Liver (tissue), 9 donors: ENCODE results near the gene HOXA3. TPM values are rescaled to one million over a fixed set of nuclear protein-coding genes. Genes with fewer than 3 reads are reported as not detected.
A peak's percentile ranks its signal among the peaks of the same experiment; 100 is the strongest.

ENCODE experiments used
- DNase-seq: peaks from one replicate; pipeline ENCODE4 v3.0.0-alpha.2; 2017; ENCODE audit warnings: low spot score
- H3K27ac ChIP-seq, 2 donors: one replicate each; pipeline ENCODE4 v1.7.0; 2013; ENCODE audit warnings: inconsistent platforms in 2 of 2, low read length in 2 of 2, control low read depth in 1 of 2, low read depth in 1 of 2, mild to moderate bottlenecking in 1 of 2
- H3K27me3 ChIP-seq, 4 donors: one replicate each; pipeline versions ENCODE4 v1.6.1 to v1.7.0; 2013; ENCODE audit warnings: low read length in 3 of 4, inconsistent platforms in 1 of 4, mild to moderate bottlenecking in 1 of 4, moderate library complexity in 1 of 4; ENCODE audit not compliant: control insufficient read depth in 4 of 4, insufficient read depth in 4 of 4
- H3K36me3 ChIP-seq, 4 donors: one replicate each; pipeline versions ENCODE4 v1.6.1 to v1.7.0; 2013; ENCODE audit warnings: low read length in 3 of 4, mild to moderate bottlenecking in 3 of 4, low read depth in 1 of 4, moderate library complexity in 1 of 4; ENCODE audit not compliant: control insufficient read depth in 4 of 4, insufficient read depth in 3 of 4
- H3K4me1 ChIP-seq, 4 donors: one replicate each; pipeline versions ENCODE4 v1.6.1 to v1.7.0; 2013; ENCODE audit warnings: low read length in 3 of 4, mild to moderate bottlenecking in 3 of 4, moderate library complexity in 1 of 4; ENCODE audit not compliant: control insufficient read depth in 4 of 4, insufficient read depth in 4 of 4
- H3K4me3 ChIP-seq, 3 donors: one replicate each; pipeline versions ENCODE4 v1.6.1 to v1.7.0; 2013; ENCODE audit warnings: low read length in 3 of 3, control low read depth in 1 of 3, low read depth in 1 of 3, mild to moderate bottlenecking in 1 of 3
- H3K9ac ChIP-seq, 2 donors: one replicate each; pipeline ENCODE4 v1.7.0; 2013; ENCODE audit warnings: low read length in 2 of 2, mild to moderate bottlenecking in 2 of 2, moderate library complexity in 2 of 2, control low read depth in 1 of 2, low read depth in 1 of 2
- H3K9me3 ChIP-seq, 4 donors: one replicate each; pipeline versions ENCODE4 v1.6.1 to v1.7.0; 2013; ENCODE audit warnings: low read length in 3 of 4; ENCODE audit not compliant: control insufficient read depth in 4 of 4
- ATF3 ChIP-seq: IDR thresholded peaks from 2 replicates; pipeline ENCODE4 v1.6.1; 2016; ENCODE audit warnings: antibody characterized with exemption
- CTCF ChIP-seq: fragments of 150-350 bp; IDR thresholded peaks from 2 replicates; pipeline ENCODE4 v1.5.1; 2017; ENCODE audit warnings: improper control_type of control experiment, low read depth, low read length; ENCODE audit not compliant: missing input control
- EGR1 ChIP-seq, 2 donors: IDR thresholded peaks; 2 replicates each; pipeline ENCODE4 v1.6.1; 2016 to 2018; ENCODE audit warnings: antibody characterized with exemption in 2 of 2, low read depth in 2 of 2
- FOXA1 ChIP-seq: IDR thresholded peaks from 2 replicates; pipeline ENCODE4 v1.6.1; 2016; ENCODE audit warnings: antibody characterized with exemption
- FOXA2 ChIP-seq: IDR thresholded peaks from 2 replicates; pipeline ENCODE4 v1.6.1; 2016; ENCODE audit warnings: antibody characterized with exemption
- HNF4A ChIP-seq, 2 donors: conservative IDR thresholded peaks; 2 replicates each; pipeline ENCODE4 v1.6.1; 2016; ENCODE audit warnings: antibody characterized with exemption in 2 of 2, mild to moderate bottlenecking in 2 of 2
- HNF4G ChIP-seq: IDR thresholded peaks from 2 replicates; pipeline ENCODE4 v1.6.1; 2016; ENCODE audit warnings: antibody characterized with exemption
- JUND ChIP-seq, 2 donors: IDR thresholded peaks; 2 replicates each; pipeline ENCODE4 v1.6.1; 2016; ENCODE audit warnings: antibody characterized with exemption in 2 of 2
- MAX ChIP-seq: IDR thresholded peaks from 2 replicates; pipeline ENCODE4 v1.6.1; 2016; ENCODE audit warnings: antibody characterized with exemption
- NR2F2 ChIP-seq: IDR thresholded peaks from 2 replicates; pipeline ENCODE4 v1.6.1; 2016; ENCODE audit warnings: antibody characterized with exemption
- RAD21 ChIP-seq, 2 donors: IDR thresholded peaks; 2 replicates each; pipeline ENCODE4 v1.6.1; 2016; ENCODE audit warnings: antibody characterized with exemption in 2 of 2, mild to moderate bottlenecking in 2 of 2
- REST ChIP-seq: IDR thresholded peaks from 2 replicates; pipeline ENCODE4 v1.6.1; 2016; ENCODE audit warnings: antibody characterized with exemption, mild to moderate bottlenecking
- RXRA ChIP-seq, 2 donors: IDR thresholded peaks; 2 replicates each; pipeline ENCODE4 v1.6.1; 2017 to 2018; ENCODE audit warnings: antibody characterized with exemption in 2 of 2, mild to moderate bottlenecking in 1 of 2
- SP1 ChIP-seq: IDR thresholded peaks from 2 replicates; pipeline ENCODE4 v1.6.1; 2018; ENCODE audit warnings: antibody characterized with exemption, mild to moderate bottlenecking
- TAF1 ChIP-seq: conservative IDR thresholded peaks from 2 replicates; pipeline ENCODE4 v1.6.1; 2016; ENCODE audit warnings: antibody characterized with exemption, mild to moderate bottlenecking
- YY1 ChIP-seq: IDR thresholded peaks from 2 replicates; pipeline ENCODE4 v1.6.1; 2016; ENCODE audit warnings: antibody characterized with exemption, mild to moderate bottlenecking
- WGBS: extraction: QIAGEN DNeasy Blood & Tissue Kit; methylation state at CpG from one replicate; pipeline ENCODE4 v1.1.7; 2013; 5-methylcytosine and 5-hydroxymethylcytosine counted together
- polyA plus RNA-seq, 2 donors: library from polyadenylated mRNA; stranded (reverse) in 1 of 2; unstranded in 1 of 2; fragments of 200-250 nt in 1 of 2; fragments of >200 nt in 1 of 2; fragmentation: Nextera tagmentation in 1 of 2; extraction: Ambion mirVana in 1 of 2; gene quantifications; one replicate each; pipeline versions ENCODE4 v1.2.1 to v1.2.3, GENCODE V29; 2013 to 2015
- total RNA-seq, 2 donors: library from RNA; depleted of rRNA; stranded (reverse); fragments of >200 nt; gene quantifications; one replicate each; pipeline ENCODE4 v1.2.3, GENCODE V29; 2014
- donor health status: healthy.
- donor health status: healthy.
- donor health status: healthy.
- donor health status: healthy.
- donor health status: healthy.

HOXA3 gene
- total and polyA plus RNA-seq, 4 donors = 0.11 to 0.28 (median 0.20) TPM

GRCh38 chr7:27123007-27123476, 29.3 kb downstream of the HOXA3 start:
- 28% methylated on average over 14 of the region's 14 CpGs for WGBS
- H3K4me1 ChIP-seq = peaks cover 4 to 16% (median 9%) of the 10 kb centered on the region in 4 donors
- no peak overlapping the region for H3K27ac ChIP-seq
- peaks cover 0 to 4% (median 0%) of the 10 kb centered on the region in 4 donors for H3K9me3 ChIP-seq
- no peaks in the 10 kb centered on the region for H3K36me3 ChIP-seq
- H3K27me3 ChIP-seq = peaks cover 3 to 21% (median 11%) of the 10 kb centered on the region in 4 donors
- H3K9ac ChIP-seq = no peak overlapping the region
- TF ChIP-seq FOXA2 = no peak
- TF ChIP-seq REST = no peak
- TF ChIP-seq HNF4A (conservative IDR thresholded peaks at IDR 0.05) = no peak
- no peak for TF ChIP-seq YY1
- no peak for TF ChIP-seq FOXA1
- TF ChIP-seq NR2F2 = no peak
- no peak for TF ChIP-seq MAX
- no peak for TF ChIP-seq CTCF
- TF ChIP-seq ATF3 = no peak
- no peak for TF ChIP-seq RXRA (IDR thresholded peaks at IDR 0.05)
- TF ChIP-seq SP1 = no peak
- no peak for TF ChIP-seq EGR1 (IDR thresholded peaks at IDR 0.05; ENCODE audit: low read depth in 2 of 2)
- TF ChIP-seq RAD21 (IDR thresholded peaks at IDR 0.05) = no peak
- no peak for DNase-seq
- H3K4me3 ChIP-seq = no peak overlapping the region

- 24% methylated on average over 42 of the region's 42 CpGs for WGBS
- peaks cover 4 to 16% (median 9%) of the 10 kb centered on the region in 4 donors for H3K4me1 ChIP-seq
- TF ChIP-seq NR2F2 (no peak), CTCF (no peak), YY1 (no peak), ATF3 (no peak), HNF4A (conservative IDR thresholded peaks at IDR 0.05) (peak; percentile 67 to 73), JUND (IDR thresholded peaks at IDR 0.05) (no peak), HNF4G (peak; percentile 31), RXRA (IDR thresholded peaks at IDR 0.05) (no peak), MAX (no peak), EGR1 (IDR thresholded peaks at IDR 0.05; ENCODE audit: low read depth in 2 of 2) (no peak), REST (no peak), TAF1 (no peak)
Observed at GRCh38 chr7:27122077-27122910, 30.1 kb downstream of the HOXA3 start.

More at GRCh38 chr7:27122077-27122910, 30.1 kb downstream of the HOXA3 start:
- H3K36me3 ChIP-seq = no peaks in the 10 kb centered on the region
- no peak overlapping the region for H3K9ac ChIP-seq
- H3K4me3 ChIP-seq = no peak overlapping the region
- DNase-seq = no peak
- H3K27ac ChIP-seq = no peak overlapping the region
- H3K9me3 ChIP-seq = peaks cover 0 to 4% (median 0%) of the 10 kb centered on the region in 4 donors
- peaks cover 4 to 21% (median 11%) of the 10 kb centered on the region in 4 donors for H3K27me3 ChIP-seq
